HEK293T (cell line): Measurements from ENCODE around the gene FGD5.

ENCODE experiments used
- CTCF ChIA-PET: fragments of 350-600 bp; formaldehyde crosslinking; extraction: SDS; loops from one replicate; lab custom pipeline; 2021; ENCODE audit warnings: antibody characterized with exemption, inconsistent platforms; lab: Yijun Ruan, JAX
- POLR2A ChIA-PET: fragments of 350-600 bp; formaldehyde crosslinking; extraction: SDS; loops from one replicate; lab custom pipeline; 2020; ENCODE audit warnings: antibody characterized with exemption, inconsistent platforms; lab: Yijun Ruan, JAX
- DNase-seq: peaks from one replicate; pipeline ENCODE4 v3.0.0; 2012; ENCODE audit warnings: mixed read lengths; ENCODE audit errors: extremely low spot score
- ARNT ChIP-seq: fragments of 450-650 bp; IDR thresholded peaks from 2 replicates; pipeline ENCODE4 v1.6.1; 2017; ENCODE audit warnings: mild to moderate bottlenecking
- BHLHE40 ChIP-seq: fragments of 450-650 bp; IDR thresholded peaks from 2 replicates; pipeline ENCODE4 v1.6.1; 2016; ENCODE audit warnings: mild to moderate bottlenecking, moderate library complexity, borderline replicate concordance
- CTBP1 ChIP-seq: fragments of 450-650 bp; IDR thresholded peaks from 2 replicates; pipeline ENCODE4 v1.6.1; 2016; ENCODE audit warnings: borderline replicate concordance
- ELF4 ChIP-seq: fragments of 450-650 bp; IDR thresholded peaks from 2 replicates; pipeline ENCODE4 v1.6.1; 2017; ENCODE audit warnings: antibody characterized with exemption
- FOXA1 ChIP-seq: fragments of 450-650 bp; IDR thresholded peaks from 2 replicates; pipeline ENCODE4 v1.6.1; 2016; ENCODE audit warnings: mild to moderate bottlenecking
- FOXK2 ChIP-seq: fragments of 450-650 bp; IDR thresholded peaks from 2 replicates; pipeline ENCODE4 v1.6.1; 2016; ENCODE audit warnings: mild to moderate bottlenecking
- FOXM1 ChIP-seq: fragments of 450-650 bp; IDR thresholded peaks from 2 replicates; pipeline ENCODE4 v1.6.1; 2017; ENCODE audit warnings: mild to moderate bottlenecking, borderline replicate concordance
- HDGF ChIP-seq: fragments of 450-650 bp; IDR thresholded peaks from 2 replicates; pipeline ENCODE4 v1.6.1; 2017; ENCODE audit warnings: antibody characterized with exemption, borderline replicate concordance
- L3MBTL2 ChIP-seq: fragments of 450-650 bp; conservative IDR thresholded peaks from 2 replicates; pipeline ENCODE4 v1.6.1; 2016; ENCODE audit warnings: mild to moderate bottlenecking
- LEF1 ChIP-seq: fragments of 450-650 bp; IDR thresholded peaks from 2 replicates; pipeline ENCODE4 v1.6.1; 2017; ENCODE audit warnings: mild to moderate bottlenecking, borderline replicate concordance
- NFRKB ChIP-seq: fragments of 450-650 bp; IDR thresholded peaks from 2 replicates; pipeline ENCODE4 v1.6.1; 2016; ENCODE audit warnings: mild to moderate bottlenecking, moderate library complexity
- PKNOX1 ChIP-seq: fragments of 450-650 bp; IDR thresholded peaks from 2 replicates; pipeline ENCODE4 v1.6.1; 2016
- SP1 ChIP-seq: fragments of 450-650 bp; IDR thresholded peaks from 2 replicates; pipeline ENCODE4 v1.6.1; 2017
- SUZ12 ChIP-seq: fragments of 450-650 bp; IDR thresholded peaks from 2 replicates; pipeline ENCODE4 v1.6.1; 2016; ENCODE audit warnings: mild to moderate bottlenecking
- TARDBP ChIP-seq: fragments of 450-650 bp; IDR thresholded peaks from 2 replicates; pipeline ENCODE4 v1.6.1; 2016
- ZNF384 ChIP-seq: fragments of 450-650 bp; IDR thresholded peaks from 2 replicates; pipeline ENCODE4 v1.6.1; 2016

Gene FGD5

DNA sequence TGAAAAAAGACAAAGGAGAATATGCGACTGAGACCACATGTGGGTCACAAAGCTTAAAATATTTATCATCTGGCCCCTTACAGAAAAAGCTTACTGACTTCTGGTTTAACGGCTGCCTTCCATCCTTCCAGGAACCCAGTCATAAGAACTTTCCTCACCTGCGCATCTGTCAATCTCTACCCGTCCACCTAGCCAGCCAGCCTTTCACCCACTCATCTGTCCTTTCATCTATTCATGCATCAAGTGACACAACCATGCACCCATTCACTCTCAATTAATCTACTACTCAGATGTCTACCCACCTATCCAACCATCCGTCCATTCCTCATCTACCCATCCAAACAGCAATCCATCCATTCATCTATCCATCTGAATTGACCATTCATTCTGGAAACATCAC, 64.5 kb downstream of the FGD5 start:
- no peak for DNase-seq
- ChIA-PET POLR2A (no interaction called here), CTCF (no interaction called here)
- TF ChIP-seq NFRKB (no peak), HDGF (no peak), PKNOX1 (no peak), SP1 (no peak), TARDBP (no peak), CTBP1 (no peak), ZNF384 (no peak), ARNT (no peak), L3MBTL2 (no peak), FOXK2 (no peak), SUZ12 (no peak), BHLHE40 (no peak), ELF4 (no peak), FOXM1 (no peak), FOXA1 (no peak), LEF1 (no peak)

DNA sequence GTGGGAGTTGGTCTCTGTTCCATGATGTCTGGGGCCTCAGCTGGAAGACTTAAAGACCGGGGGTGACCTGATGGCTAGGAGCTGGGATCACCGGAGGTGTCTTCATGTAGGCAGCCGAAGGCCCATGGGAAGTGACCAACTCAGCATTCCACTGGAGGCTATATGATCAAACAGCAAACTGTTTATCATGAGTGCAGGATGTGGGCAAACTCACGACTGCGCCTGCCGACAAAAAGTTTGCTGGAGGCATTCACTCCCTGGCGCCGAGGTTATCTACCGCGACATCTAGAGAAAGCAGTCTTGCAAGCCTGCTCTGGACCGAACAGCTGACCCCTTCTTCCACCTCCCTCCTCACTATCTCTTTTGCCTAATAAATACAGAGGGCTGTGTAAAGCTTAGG, 65.9 kb downstream of the FGD5 start:
- ChIA-PET CTCF (no interaction called here), POLR2A (no interaction called here)
- no peak for TF ChIP-seq FOXM1
- TF ChIP-seq LEF1 = no peak
- no peak for TF ChIP-seq ARNT
- no peak for TF ChIP-seq PKNOX1
- no peak for TF ChIP-seq L3MBTL2
- TF ChIP-seq ELF4 = no peak
- no peak for TF ChIP-seq ZNF384
- TF ChIP-seq NFRKB = no peak
- DNase-seq = no peak

DNA sequence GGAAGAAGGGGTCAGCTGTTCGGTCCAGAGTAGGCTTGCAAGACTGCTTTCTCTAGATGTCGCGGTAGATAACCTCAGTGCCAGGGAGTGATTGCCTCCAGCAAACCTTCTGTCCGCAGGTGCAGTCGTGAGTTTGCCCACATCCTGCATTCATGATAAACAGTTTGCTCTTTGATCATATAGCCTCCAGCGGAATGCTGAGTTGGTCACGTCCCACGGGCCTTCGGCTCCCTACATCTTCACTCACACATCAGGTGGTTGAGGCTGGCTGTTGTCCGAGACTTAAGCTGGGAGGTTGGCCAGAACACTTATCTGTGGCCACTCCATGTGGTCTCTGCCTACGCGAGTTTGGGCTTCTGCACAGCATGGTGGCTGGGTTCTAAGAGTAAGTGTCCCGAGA, 66.5 kb downstream of the FGD5 start:
- no peak for TF ChIP-seq PKNOX1
- no peak for TF ChIP-seq SP1
- no peak for TF ChIP-seq L3MBTL2
- no peak for TF ChIP-seq HDGF
- no peak for TF ChIP-seq FOXA1
- TF ChIP-seq ZNF384 = no peak
- TF ChIP-seq ARNT = no peak
- TF ChIP-seq FOXK2 = no peak
- no peak for TF ChIP-seq SUZ12
- TF ChIP-seq LEF1 = no peak
- no peak for TF ChIP-seq TARDBP
- TF ChIP-seq NFRKB = no peak
- no peak for TF ChIP-seq BHLHE40
- CTCF ChIA-PET = no interaction called here
- DNase-seq = no peak
- POLR2A ChIA-PET = no interaction called here

DNA sequence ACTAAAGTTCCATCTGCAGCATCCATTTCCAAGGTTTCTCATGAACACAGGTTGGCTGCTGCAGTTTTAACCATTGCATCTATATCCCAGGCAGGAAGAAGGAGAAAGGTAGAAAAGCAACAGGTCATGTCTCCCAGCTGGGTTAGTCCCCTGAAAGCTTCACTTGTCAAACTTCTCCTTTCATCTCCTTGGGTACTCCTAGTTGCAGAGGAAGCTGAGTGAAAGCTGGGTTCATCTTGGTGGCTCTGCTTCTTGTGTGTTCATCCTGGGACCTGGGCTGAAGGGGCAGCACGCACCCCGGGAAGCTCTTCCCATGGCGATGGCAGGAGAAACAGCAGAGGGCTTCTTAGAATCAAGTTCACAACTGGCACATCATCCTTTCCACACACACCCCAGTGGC, 67.3 kb downstream of the FGD5 start:
- DNase-seq = no peak
- TF ChIP-seq LEF1 = no peak
- TF ChIP-seq HDGF = no peak
- TF ChIP-seq SP1 = no peak
- no peak for TF ChIP-seq FOXA1
- no peak for TF ChIP-seq PKNOX1
- no peak for TF ChIP-seq SUZ12
- TF ChIP-seq NFRKB = no peak
- TF ChIP-seq ELF4 = no peak
- TF ChIP-seq CTBP1 = no peak
- TF ChIP-seq ZNF384 = no peak
- TF ChIP-seq FOXM1 = no peak
- TF ChIP-seq BHLHE40 = no peak
- no peak for TF ChIP-seq ARNT
- TF ChIP-seq FOXK2 = no peak
- TF ChIP-seq L3MBTL2 = no peak
- no peak for TF ChIP-seq TARDBP
- ChIA-PET CTCF (no interaction called here), POLR2A (no interaction called here)

GRCh38 chr3:14889205-14889604, 70.4 kb downstream of the FGD5 start:
- POLR2A ChIA-PET = no interaction called here
- CTCF ChIA-PET = interaction anchor here (0.6 kb wide), 1 partner anchor 33 kb away, joined by 3 read pairs; no protein-coding TSS in a partner anchor
- TF ChIP-seq LEF1 = no peak
- TF ChIP-seq SP1 = no peak
- TF ChIP-seq ZNF384 = no peak
- no peak for TF ChIP-seq SUZ12
- no peak for TF ChIP-seq CTBP1
- no peak for TF ChIP-seq BHLHE40
- no peak for DNase-seq

DNA sequence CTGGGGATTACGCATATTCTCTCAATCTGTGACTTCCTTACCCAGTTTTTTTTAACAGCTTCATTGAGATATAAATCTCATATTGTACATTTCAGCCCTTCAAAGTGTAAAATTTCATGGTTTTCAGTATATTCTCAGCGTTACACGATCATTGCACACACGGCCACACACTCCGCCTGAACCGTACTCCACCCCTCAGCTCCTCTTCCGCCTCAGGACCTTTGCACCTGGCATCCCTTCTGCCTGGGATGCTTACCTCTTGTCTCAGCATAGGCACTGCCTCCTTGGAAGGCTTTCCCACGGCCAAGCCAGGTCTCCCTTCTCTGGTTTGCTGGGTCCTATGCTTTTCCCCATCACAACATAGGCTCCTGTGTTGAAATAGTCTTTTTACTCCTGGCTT, 71.2 kb downstream of the FGD5 start:
- POLR2A ChIA-PET = no interaction called here
- CTCF ChIA-PET = no interaction called here
- DNase-seq = no peak
- TF ChIP-seq CTBP1 = no peak
- TF ChIP-seq NFRKB = no peak
- TF ChIP-seq FOXM1 = no peak

DNA sequence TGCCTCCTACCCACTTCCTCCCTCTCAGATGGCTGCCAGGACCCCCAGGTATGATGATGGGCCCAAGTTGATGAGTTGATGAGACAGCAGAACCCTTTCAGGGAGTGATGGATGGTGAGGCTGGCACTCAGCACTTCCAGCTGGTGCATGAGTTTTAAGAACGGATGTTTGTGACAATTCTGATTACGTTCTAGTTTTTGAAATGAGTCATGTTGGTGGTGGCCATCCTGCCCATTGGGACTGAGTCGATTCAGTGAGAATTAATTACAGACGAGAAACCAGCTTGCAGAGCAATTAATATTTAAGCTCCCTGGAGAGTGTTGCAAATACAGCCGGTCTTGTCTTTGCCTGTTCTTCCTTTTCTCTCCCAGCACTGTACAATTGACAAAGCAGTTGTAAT, 71.7 kb downstream of the FGD5 start:
- TF ChIP-seq BHLHE40 (no peak), CTBP1 (no peak), NFRKB (no peak)
- no peak for DNase-seq
- ChIA-PET CTCF (no interaction called here), POLR2A (no interaction called here)
